Erythroblast (primary cell): ENCODE results near the gene OR11L1.

Experiments
- GATA1 ChIP-seq: IDR thresholded peaks from 2 replicates; pipeline ENCODE4 v1.6.1; 2011; ENCODE audit warnings: low read depth, mild to moderate bottlenecking, control low read depth, low read length, moderate library complexity
- POLR2A ChIP-seq: IDR thresholded peaks from 2 replicates; pipeline ENCODE4 v1.6.1; 2011; ENCODE audit warnings: mild to moderate bottlenecking, low read length

- TF ChIP-seq POLR2A (peak; percentile 92), GATA1 (no peak)
Observed at GRCh38 chr1:247857069-247857984, 15.6 kb upstream of the OR11L1 start, which contains the start of gene TRIM58.
